ENCODE measurements around the gene SLC25A43. TPM values are rescaled to one million over a fixed set of nuclear protein-coding genes. Genes with fewer than 3 reads are reported as not detected.

SLC25A43 gene
- total RNA-seq, 1 experiment from 2014 or later = 5.3 TPM

Other genes starting within 250 kb of the SLC25A43 start
- gene PGRMC1, start 163.1 kb upstream of the SLC25A43 start, total RNA-seq (2014; rRNA removed; shearing (Covaris generic)) = 247 and 254 TPM in 2 replicates
- 383 and 395 TPM in 2 replicates for gene SLC25A5, start 69.1 kb downstream of the SLC25A43 start, total RNA-seq (2014; rRNA removed; shearing (Covaris generic))
- gene STEEP1, start 166.1 kb downstream of the SLC25A43 start, total RNA-seq (2014; rRNA removed; shearing (Covaris generic)) = 36.4 and 44.0 TPM in 2 replicates
- 24.9 and 26.7 TPM in 2 replicates for gene UBE2A, start 175.2 kb downstream of the SLC25A43 start, total RNA-seq (2014; rRNA removed; shearing (Covaris generic))
- gene NKRF, start 207.1 kb downstream of the SLC25A43 start, total RNA-seq (2014; rRNA removed; shearing (Covaris generic)) = 6.2 and 9.9 TPM in 2 replicates